ENCODE data around the gene C13orf46. TPM values are rescaled to one million over a fixed set of nuclear protein-coding genes. Genes with fewer than 3 reads are reported as not detected.

The C13orf46 gene
- total RNA-seq, 4 donors from 2014 or later: 0.17 to 0.94 (median 0.44) TPM; not detected in 1

GRCh38 chr13:113905018-113905417 is 68.9 kb downstream of the C13orf46 start:
- TF ChIP-seq, protein P1, sequence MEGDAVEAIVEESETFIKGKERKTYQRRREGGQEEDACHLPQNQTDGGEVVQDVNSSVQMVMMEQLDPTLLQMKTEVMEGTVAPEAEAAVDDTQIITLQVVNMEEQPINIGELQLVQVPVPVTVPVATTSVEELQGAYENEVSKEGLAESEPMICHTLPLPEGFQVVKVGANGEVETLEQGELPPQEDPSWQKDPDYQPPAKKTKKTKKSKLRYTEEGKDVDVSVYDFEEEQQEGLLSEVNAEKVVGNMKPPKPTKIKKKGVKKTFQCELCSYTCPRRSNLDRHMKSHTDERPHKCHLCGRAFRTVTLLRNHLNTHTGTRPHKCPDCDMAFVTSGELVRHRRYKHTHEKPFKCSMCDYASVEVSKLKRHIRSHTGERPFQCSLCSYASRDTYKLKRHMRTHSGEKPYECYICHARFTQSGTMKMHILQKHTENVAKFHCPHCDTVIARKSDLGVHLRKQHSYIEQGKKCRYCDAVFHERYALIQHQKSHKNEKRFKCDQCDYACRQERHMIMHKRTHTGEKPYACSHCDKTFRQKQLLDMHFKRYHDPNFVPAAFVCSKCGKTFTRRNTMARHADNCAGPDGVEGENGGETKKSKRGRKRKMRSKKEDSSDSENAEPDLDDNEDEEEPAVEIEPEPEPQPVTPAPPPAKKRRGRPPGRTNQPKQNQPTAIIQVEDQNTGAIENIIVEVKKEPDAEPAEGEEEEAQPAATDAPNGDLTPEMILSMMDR (IDR thresholded peaks at IDR 0.05; ENCODE audit: low read depth): no peak

DNA sequence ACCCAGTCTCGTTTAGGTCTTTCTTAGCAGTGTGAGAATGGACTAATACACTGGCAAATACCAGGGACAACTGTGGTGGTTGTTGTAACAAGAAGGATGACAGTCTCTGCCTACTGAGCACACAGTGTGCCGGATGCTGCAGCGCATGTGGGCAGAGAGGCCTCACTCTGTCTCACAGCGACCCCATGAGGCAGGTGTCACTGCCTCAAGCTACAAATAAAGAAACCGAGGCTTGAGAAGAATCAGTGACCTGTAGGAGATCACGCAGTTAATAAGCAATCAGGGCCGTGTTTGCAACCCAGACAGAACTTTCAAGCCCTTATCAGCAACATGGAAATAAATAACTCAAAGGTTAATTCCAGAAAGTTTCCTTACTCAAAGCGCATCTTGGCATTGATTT is 69.5 kb downstream of the C13orf46 start:
- TF ChIP-seq, protein P1 (IDR thresholded peaks at IDR 0.05; ENCODE audit: low read depth): no peak

DNA sequence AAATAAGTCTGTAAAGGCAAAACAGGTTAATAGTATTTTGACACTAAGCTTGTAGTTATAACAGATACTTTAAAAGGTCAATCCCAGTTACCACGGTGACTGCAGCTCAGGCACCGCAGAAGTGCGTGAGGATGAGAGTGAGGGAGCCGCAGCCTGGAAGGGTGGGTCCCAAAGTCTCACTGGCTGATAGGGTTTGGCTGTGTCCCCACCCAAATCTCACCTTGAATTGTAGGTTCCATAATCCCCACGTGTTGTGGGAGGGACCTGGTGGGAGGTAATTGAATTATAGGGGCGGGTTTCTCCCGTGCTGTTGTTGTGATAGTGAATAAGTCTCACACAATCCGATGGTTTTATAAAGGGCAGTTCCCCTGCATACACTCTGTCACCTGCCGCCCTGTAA is 70.0 kb downstream of the C13orf46 start:
- TF ChIP-seq, protein P1 (IDR thresholded peaks at IDR 0.05; ENCODE audit: low read depth): no peak

Other genes with a start within 250 kb of the C13orf46 start
- gene TMEM255B, start 214.8 kb downstream of the C13orf46 start, total RNA-seq: 10 to 100 TPM in 1 of 4 donors, 1 to 10 TPM in 3; 1.5 to 19.2 (median 5.2) TPM
- gene GAS6, start 110.0 kb downstream of the C13orf46 start, total RNA-seq: 100 to 1,000 TPM in 2 of 4 donors, 10 to 100 TPM in 2; 34.5 to 148 (median 79.7) TPM
- gene RASA3, start 158.5 kb upstream of the C13orf46 start, total RNA-seq: 10 to 100 TPM; 36.9 to 70.1 (median 46.3) TPM
- gene CFAP97D2, start 205.2 kb upstream of the C13orf46 start, total RNA-seq: not detected

Data from subcutaneous adipose tissue (tissue), 4 donors.